Immature natural killer cell (primary cell): ENCODE measurements around the gene MMP19. TPM values are rescaled to one million over a fixed set of nuclear protein-coding genes. Genes with fewer than 3 reads are reported as not detected.
"Not testable (repeated sequence)": the region's sequence is repeated elsewhere in the genome, so short reads cannot be mapped to it uniquely, and the experiment has no call there.

Experiments
- DNase-seq, 3 donors: peaks; one replicate each; pipeline ENCODE4 v3.0.0; 2022; ENCODE audit warnings: mixed read lengths in 1 of 3
- H3K27ac Mint-ChIP-seq, 6 donors: one replicate each; pipeline ENCODE4 v1.8.0; 2020; ENCODE audit warnings: mixed read lengths in 6 of 6, mild to moderate bottlenecking in 5 of 6, inconsistent platforms in 4 of 6, moderate library complexity in 3 of 6
- H3K27me3 Mint-ChIP-seq, 3 donors: one replicate each; pipeline ENCODE4 v1.8.0; 2020 to 2021; ENCODE audit warnings: low read depth in 3 of 3, mild to moderate bottlenecking in 3 of 3, mixed read lengths in 3 of 3, moderate library complexity in 3 of 3, inconsistent platforms in 1 of 3
- H3K36me3 Mint-ChIP-seq, 3 donors: one replicate each; pipeline ENCODE4 v1.8.0; 2020; ENCODE audit warnings: mixed read lengths in 3 of 3, inconsistent platforms in 2 of 3, mild to moderate bottlenecking in 2 of 3
- H3K4me1 Mint-ChIP-seq, 2 donors: one replicate each; pipeline ENCODE4 v1.8.0; 2020; ENCODE audit warnings: inconsistent platforms in 2 of 2, mild to moderate bottlenecking in 2 of 2, mixed read lengths in 2 of 2, moderate library complexity in 1 of 2
- H3K4me3 Mint-ChIP-seq, 5 donors: one replicate each; pipeline ENCODE4 v1.8.0; 2020; ENCODE audit warnings: mild to moderate bottlenecking in 5 of 5, mixed read lengths in 5 of 5, inconsistent platforms in 3 of 5, moderate library complexity in 3 of 5
- H3K9me3 Mint-ChIP-seq, 6 donors: one replicate each; pipeline ENCODE4 v1.8.0; 2020; ENCODE audit warnings: mild to moderate bottlenecking in 6 of 6, mixed read lengths in 6 of 6, inconsistent platforms in 4 of 6, moderate library complexity in 3 of 6
- polyA plus RNA-seq, 3 donors: library from polyadenylated mRNA; unstranded; fragments of 300-500 nt; fragmentation: Illumina TruSeq; gene quantifications; one replicate each; pipeline ENCODE4 v1.2.3, GENCODE V29; 2021

Gene MMP19
- under 1 TPM in 1 of 3 donors, not detected in 2; 0.10 TPM for polyA plus RNA-seq

GRCh38 chr12:55842681-55843429, at the start of gene MMP19:
Gene MMP19, minus strand, starts transcription at chr12:55842936. Its CDS starts 106 bp downstream, at chr12:55842830.
- H3K4me1 Mint-ChIP-seq = no peaks in the 10 kb centered on the region
- H3K9me3 Mint-ChIP-seq = peaks cover 0 to 3% (median 0%) of the 10 kb centered on the region in 6 donors
- no peak within 1 kb of the TSS for H3K27ac Mint-ChIP-seq
- H3K27me3 Mint-ChIP-seq = peaks cover 3 to 6% (median 4%) of the 10 kb centered on the region in 3 donors
- no peak for DNase-seq
- no peak within 1 kb of the TSS for H3K4me3 Mint-ChIP-seq
- no peaks in the 10 kb centered on the region for H3K36me3 Mint-ChIP-seq

DNA sequence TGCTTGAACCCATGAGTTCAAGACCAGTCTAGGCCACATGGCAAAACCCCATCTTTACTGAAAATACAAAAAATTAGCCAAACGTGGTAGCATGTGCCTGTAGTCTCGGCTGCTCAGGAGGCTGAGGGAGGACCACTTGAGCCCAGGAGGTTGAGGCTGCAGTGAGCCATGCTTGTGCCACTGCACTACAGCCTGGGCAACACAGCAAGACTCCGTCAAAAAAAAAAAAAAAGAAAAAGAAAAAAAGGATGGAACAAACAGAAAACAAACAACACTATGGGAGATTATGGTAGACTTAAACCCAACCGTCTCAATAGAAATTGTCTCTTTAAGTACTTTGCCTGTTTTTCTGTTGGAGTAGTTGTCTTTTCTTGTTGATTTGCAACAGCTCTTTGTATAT, 48.6 kb upstream of the MMP19 start:
- no peak overlapping the region for H3K27ac Mint-ChIP-seq
- peaks cover 0 to 4% (median 0%) of the 10 kb centered on the region in 3 donors for H3K36me3 Mint-ChIP-seq
- H3K4me1 Mint-ChIP-seq = no peaks in the 10 kb centered on the region
- H3K27me3 Mint-ChIP-seq = peaks cover 0 to 1% (median 0%) of the 10 kb centered on the region in 3 donors
- H3K4me3 Mint-ChIP-seq = no peak overlapping the region
- no peaks in the 10 kb centered on the region for H3K9me3 Mint-ChIP-seq
- no peak for DNase-seq

DNA sequence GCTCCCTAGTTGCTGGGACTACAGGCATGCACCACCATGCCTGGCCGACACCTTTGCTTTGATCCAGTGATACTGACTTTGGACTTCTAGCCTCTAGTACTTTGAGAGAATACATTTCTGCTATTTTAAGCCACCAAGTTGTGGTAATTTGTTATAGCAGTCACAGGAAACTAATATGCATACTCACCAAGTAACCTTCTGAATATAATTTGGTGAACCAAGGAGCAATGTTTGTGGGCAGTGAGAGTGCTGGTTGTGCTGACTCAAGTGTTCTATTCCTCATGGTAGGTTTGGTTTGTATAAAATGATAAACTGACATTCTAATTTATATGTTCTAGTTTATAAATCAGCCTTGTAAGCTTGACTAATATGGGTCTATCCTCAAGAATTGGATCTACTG, 42.4 kb upstream of the MMP19 start:
- Mint-ChIP-seq H3K27ac (no peak overlapping the region), H3K27me3 (peaks cover 0 to 4% (median 1%) of the 10 kb centered on the region in 3 donors), H3K9me3 (no peaks in the 10 kb centered on the region), H3K36me3 (no peaks in the 10 kb centered on the region), H3K4me3 (no peak overlapping the region), H3K4me1 (no peaks in the 10 kb centered on the region)
- no peak for DNase-seq

GRCh38 chr12:55877824-55878223, 35.1 kb upstream of the MMP19 start:
- H3K27ac Mint-ChIP-seq = no peak overlapping the region
- peaks cover 4 to 9% (median 8%) of the 10 kb centered on the region in 3 donors for H3K36me3 Mint-ChIP-seq
- no peak for DNase-seq
- H3K4me1 Mint-ChIP-seq = no peaks in the 10 kb centered on the region
- H3K27me3 Mint-ChIP-seq = peaks cover 0 to 2% (median under 1%) of the 10 kb centered on the region in 3 donors
- peaks cover 0 to 10% (median 6%) of the 10 kb centered on the region in 6 donors for H3K9me3 Mint-ChIP-seq
- no peak overlapping the region for H3K4me3 Mint-ChIP-seq

DNA sequence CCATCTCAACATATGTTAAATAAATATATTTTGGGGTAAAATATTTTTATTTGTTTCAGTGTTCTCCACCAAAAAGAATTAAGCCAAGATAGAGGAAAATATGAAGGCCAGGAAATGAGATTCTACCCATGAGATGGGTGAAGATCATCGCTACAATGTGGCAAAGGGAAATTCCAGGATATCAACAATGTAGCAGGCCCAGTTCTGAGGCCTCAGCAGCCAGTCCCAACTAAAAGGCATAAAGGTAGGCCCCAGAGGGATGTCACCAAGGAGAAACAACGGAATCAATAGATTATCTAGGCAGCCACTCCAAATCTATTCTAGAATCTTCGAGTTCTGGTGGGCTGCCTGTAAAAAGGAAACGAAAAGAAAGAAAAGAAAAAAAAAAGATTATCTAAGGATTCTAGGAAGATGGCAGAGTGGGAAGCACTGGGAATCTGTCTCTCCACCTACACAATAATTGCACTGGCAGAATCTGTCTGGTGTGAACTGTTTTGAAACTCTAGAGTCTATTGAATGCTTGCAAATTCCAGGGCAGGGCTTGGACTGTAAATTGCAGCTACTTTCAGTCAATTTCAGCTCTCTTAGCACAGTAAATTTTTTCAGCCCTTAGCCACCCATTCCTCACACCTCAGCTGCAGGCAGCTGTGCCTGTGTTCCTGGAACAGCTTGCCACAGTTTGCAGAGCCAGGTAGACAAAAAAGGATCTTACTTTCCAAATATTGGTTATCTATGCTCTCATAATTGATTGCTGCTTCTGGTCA, 33.1 kb upstream of the MMP19 start:
- Mint-ChIP-seq H3K36me3 (peaks cover 4 to 9% (median 8%) of the 10 kb centered on the region in 3 donors), H3K4me1 (no peaks in the 10 kb centered on the region), H3K4me3 (no peak overlapping the region)

DNA sequence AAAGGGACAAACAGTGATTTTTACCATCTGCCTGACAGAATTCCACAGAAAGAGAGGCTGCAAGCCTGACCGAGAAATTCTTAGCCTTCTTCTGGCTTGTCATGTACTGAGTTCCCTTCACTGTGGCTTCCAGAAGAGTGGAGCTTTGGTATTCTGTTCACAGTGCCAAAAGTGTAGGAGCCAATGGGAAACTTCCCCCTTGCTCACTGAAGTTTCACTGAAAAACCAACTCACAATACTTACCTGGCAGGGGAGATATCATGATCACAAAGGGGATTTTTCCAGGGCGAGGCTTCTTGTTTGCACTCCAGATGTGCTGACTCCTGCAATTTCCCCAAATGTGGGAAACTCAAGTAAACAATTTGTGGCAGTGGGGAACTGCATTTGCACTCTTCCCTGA, 31.7 kb upstream of the MMP19 start:
- H3K27ac Mint-ChIP-seq = no peak overlapping the region
- no peaks in the 10 kb centered on the region for H3K4me1 Mint-ChIP-seq
- no peak overlapping the region for H3K4me3 Mint-ChIP-seq

More for the DNA sequence above, 33.1 kb upstream of the MMP19 start:
- Mint-ChIP-seq H3K9me3 (peaks cover 0 to 10% (median 6%) of the 10 kb centered on the region in 6 donors), H3K27ac (no peak overlapping the region), H3K27me3 (peaks cover 0 to 2% (median 0%) of the 10 kb centered on the region in 3 donors)
- no peak for DNase-seq

GRCh38 chr12:55866454-55867004, 23.8 kb upstream of the MMP19 start:
- DNase-seq, H3K4me3 Mint-ChIP-seq, H3K27me3 Mint-ChIP-seq: not testable (repeated sequence)

More for the DNA sequence above, 31.7 kb upstream of the MMP19 start:
- H3K36me3 Mint-ChIP-seq = peaks cover 4 to 9% (median 8%) of the 10 kb centered on the region in 3 donors
- H3K9me3 Mint-ChIP-seq = peaks cover 0 to 10% (median 6%) of the 10 kb centered on the region in 6 donors
- DNase-seq = no peak
- H3K27me3 Mint-ChIP-seq = peaks cover 0 to 2% (median 0%) of the 10 kb centered on the region in 3 donors

DNA sequence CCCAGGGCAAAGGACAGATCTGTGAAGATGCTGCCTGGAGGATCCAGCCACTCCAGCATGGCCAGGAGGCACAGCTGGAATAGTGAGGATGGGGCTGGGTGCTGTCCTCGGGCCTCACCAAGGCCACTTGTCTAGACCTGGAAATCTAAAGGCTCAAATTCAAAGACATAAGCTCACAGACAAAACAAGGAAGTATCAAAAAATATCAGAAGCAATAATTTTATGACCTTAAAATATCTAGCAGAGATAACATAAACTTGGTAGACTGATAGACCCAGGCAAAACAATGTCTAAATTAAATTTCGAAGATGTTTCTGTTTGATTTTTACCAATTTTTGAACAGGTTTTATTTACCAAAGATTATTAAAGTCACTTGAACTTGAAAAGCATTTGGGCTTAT, 22.6 kb upstream of the MMP19 start:
- Mint-ChIP-seq H3K4me1 (no peaks in the 10 kb centered on the region), H3K9me3 (peaks cover 1 to 6% (median 5%) of the 10 kb centered on the region in 6 donors)
- no peak for DNase-seq

More at GRCh38 chr12:55866454-55867004, 23.8 kb upstream of the MMP19 start:
- H3K9me3 Mint-ChIP-seq, H3K36me3 Mint-ChIP-seq, H3K4me1 Mint-ChIP-seq, H3K27ac Mint-ChIP-seq: not testable (repeated sequence)

DNA sequence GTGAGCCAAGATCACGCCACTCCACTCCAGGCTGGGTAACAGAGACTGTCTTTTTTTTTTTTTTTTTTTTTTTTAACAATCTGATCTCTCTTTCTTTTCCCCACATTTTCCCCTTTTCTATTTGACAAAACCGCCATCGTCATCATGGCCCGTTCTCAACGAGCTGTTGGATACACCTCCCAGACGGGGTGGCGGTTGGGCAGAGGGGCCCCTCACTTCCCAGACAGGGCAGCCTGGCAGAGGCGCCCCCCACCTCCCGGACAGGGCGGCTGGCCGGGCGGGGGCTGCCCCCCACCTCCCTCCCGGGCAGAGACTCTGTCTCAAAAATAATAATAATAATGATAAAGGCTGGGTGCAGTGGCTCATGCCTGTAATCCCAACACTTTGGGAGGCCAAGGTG, 20.2 kb upstream of the MMP19 start:
- H3K4me3 Mint-ChIP-seq, DNase-seq, H3K9me3 Mint-ChIP-seq, H3K36me3 Mint-ChIP-seq, H3K4me1 Mint-ChIP-seq, H3K27ac Mint-ChIP-seq, H3K27me3 Mint-ChIP-seq: not testable (repeated sequence)

More for the DNA sequence above, 22.6 kb upstream of the MMP19 start:
- Mint-ChIP-seq H3K27me3 (peaks cover 2 to 5% (median 3%) of the 10 kb centered on the region in 3 donors), H3K27ac (peak overlapping the region in 1 of 6 donors; percentile 40), H3K36me3 (peaks cover 0 to 4% (median 0%) of the 10 kb centered on the region in 3 donors), H3K4me3 (no peak overlapping the region)

DNA sequence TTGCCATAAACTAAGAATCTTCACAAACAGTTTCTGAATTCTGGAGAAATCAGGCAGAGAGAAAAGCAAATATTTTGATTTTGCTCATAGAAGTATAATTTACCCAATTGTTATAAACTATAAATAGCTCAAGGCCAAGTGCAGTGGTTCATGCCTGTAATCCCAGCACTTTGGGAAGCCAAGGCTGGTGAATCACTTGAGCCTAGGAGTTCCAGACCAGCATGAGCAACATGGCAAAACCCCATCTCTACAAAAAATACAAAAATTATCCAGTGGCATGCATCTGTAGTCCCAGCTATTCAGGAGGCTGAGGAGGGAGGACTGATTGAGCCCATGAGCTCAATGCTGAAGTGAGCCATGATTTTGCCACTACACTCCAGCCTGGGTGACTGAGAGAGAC, 19.6 kb upstream of the MMP19 start:
- Mint-ChIP-seq H3K4me3 (no peak overlapping the region), H3K36me3 (peaks cover 0 to 4% (median 0%) of the 10 kb centered on the region in 3 donors), H3K4me1 (no peaks in the 10 kb centered on the region), H3K27me3 (peaks cover 2 to 6% (median 3%) of the 10 kb centered on the region in 3 donors), H3K9me3 (peaks cover 1 to 6% (median 5%) of the 10 kb centered on the region in 6 donors), H3K27ac (no peak overlapping the region)
- no peak for DNase-seq

GRCh38 chr12:55861871-55862270, 19.1 kb upstream of the MMP19 start:
- Mint-ChIP-seq H3K4me3 (no peak overlapping the region), H3K9me3 (peaks cover 1 to 6% (median 5%) of the 10 kb centered on the region in 6 donors), H3K27me3 (peaks cover 0 to 6% (median 3%) of the 10 kb centered on the region in 3 donors), H3K36me3 (peaks cover 0 to 4% (median 0%) of the 10 kb centered on the region in 3 donors), H3K4me1 (no peaks in the 10 kb centered on the region), H3K27ac (no peak overlapping the region)
- DNase-seq = no peak

- H3K9me3 Mint-ChIP-seq = peaks cover 1 to 6% (median 5%) of the 10 kb centered on the region in 6 donors
- H3K27ac Mint-ChIP-seq = no peak overlapping the region
- no peak for DNase-seq
- H3K27me3 Mint-ChIP-seq = peaks cover 0 to 6% (median 3%) of the 10 kb centered on the region in 3 donors
- H3K36me3 Mint-ChIP-seq = peaks cover 0 to 4% (median 0%) of the 10 kb centered on the region in 3 donors
- no peaks in the 10 kb centered on the region for H3K4me1 Mint-ChIP-seq
- no peak overlapping the region for H3K4me3 Mint-ChIP-seq
Measured at GRCh38 chr12:55861396-55861795, 18.7 kb upstream of the MMP19 start.

- Mint-ChIP-seq H3K4me3 (no peak overlapping the region), H3K36me3 (no peaks in the 10 kb centered on the region), H3K4me1 (no peaks in the 10 kb centered on the region), H3K27me3 (peaks cover 0 to 10% (median 1%) of the 10 kb centered on the region in 3 donors), H3K27ac (no peak overlapping the region), H3K9me3 (no peaks in the 10 kb centered on the region)
- DNase-seq = no peak
Measured at GRCh38 chr12:55852740-55853139, 10.0 kb upstream of the MMP19 start.
